ENCODE results near the gene NFYC.

The NFYC gene

DNA sequence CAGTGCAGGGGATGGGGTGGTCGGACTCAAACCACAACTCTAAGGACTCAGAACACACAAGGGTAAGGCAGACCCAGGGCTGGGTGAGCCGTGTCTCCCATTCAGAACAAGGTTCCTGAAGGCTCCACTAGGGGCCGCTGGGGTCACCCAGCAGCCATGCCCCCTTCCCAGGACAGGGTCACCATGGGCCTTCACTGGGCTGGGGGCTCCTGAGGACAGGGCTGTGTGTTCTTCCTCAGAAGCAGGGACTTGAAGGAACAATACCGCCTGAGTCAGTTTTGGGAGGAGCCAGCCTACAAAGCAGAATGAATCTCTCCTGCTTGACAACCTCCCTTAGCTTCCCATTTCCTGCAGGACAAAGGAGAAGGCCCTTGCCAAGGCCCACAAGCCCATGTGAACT is 41.4 kb upstream of the NFYC start:
- Histone ChIP-seq H3K27ac (ENCODE audit: low read length) (no peak overlapping the region), H3K4me1 (ENCODE audit: insufficient read depth, low read length) (no peaks in the 10 kb centered on the region; the same call in 1 of the 2 replicates), H3K4me2 (ENCODE audit: insufficient read depth, low read length) (no peak overlapping the region), H2AFZ (ENCODE audit: low read depth, low read length) (no peak overlapping the region), H3K27me3 (ENCODE audit: insufficient read depth, low read length, poor library complexity) (no peaks in the 10 kb centered on the region), H4K20me1 (ENCODE audit: insufficient read depth, low read length) (peaks cover 57% of the 10 kb centered on the region), H3K4me3 (ENCODE audit: low read depth in 1 of 2, low read length in 2 of 2) (no peak overlapping the region), H3K9me3 (ENCODE audit: insufficient read depth, low read length, severe bottlenecking) (no peaks in the 10 kb centered on the region), H3K36me3 (ENCODE audit: insufficient read depth, low read length) (peaks cover 5% of the 10 kb centered on the region), H3K79me2 (ENCODE audit: insufficient read depth, low read length) (0 out of 2 replicates have a peak, but pooled peaks cover 4% of the 10 kb centered on the region), H3K9ac (ENCODE audit: low read depth, low read length) (no peak overlapping the region)
- DNase-seq = no peak
- no peak for TF ChIP-seq EZH2 (IDR thresholded peaks at IDR 0.05; ENCODE audit: borderline replicate concordance, low read depth, low read length, severe bottlenecking)
- TF ChIP-seq, protein P1, sequence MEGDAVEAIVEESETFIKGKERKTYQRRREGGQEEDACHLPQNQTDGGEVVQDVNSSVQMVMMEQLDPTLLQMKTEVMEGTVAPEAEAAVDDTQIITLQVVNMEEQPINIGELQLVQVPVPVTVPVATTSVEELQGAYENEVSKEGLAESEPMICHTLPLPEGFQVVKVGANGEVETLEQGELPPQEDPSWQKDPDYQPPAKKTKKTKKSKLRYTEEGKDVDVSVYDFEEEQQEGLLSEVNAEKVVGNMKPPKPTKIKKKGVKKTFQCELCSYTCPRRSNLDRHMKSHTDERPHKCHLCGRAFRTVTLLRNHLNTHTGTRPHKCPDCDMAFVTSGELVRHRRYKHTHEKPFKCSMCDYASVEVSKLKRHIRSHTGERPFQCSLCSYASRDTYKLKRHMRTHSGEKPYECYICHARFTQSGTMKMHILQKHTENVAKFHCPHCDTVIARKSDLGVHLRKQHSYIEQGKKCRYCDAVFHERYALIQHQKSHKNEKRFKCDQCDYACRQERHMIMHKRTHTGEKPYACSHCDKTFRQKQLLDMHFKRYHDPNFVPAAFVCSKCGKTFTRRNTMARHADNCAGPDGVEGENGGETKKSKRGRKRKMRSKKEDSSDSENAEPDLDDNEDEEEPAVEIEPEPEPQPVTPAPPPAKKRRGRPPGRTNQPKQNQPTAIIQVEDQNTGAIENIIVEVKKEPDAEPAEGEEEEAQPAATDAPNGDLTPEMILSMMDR (IDR thresholded peaks at IDR 0.05; ENCODE audit: borderline replicate concordance, extremely low read depth, low read length, poor library complexity, severe bottlenecking) = peak; percentile 39
- ATAC-seq (ENCODE audit: insufficient read depth, low read depth) = peak; percentile 44; the same call in 2 of the 3 replicates

DNA sequence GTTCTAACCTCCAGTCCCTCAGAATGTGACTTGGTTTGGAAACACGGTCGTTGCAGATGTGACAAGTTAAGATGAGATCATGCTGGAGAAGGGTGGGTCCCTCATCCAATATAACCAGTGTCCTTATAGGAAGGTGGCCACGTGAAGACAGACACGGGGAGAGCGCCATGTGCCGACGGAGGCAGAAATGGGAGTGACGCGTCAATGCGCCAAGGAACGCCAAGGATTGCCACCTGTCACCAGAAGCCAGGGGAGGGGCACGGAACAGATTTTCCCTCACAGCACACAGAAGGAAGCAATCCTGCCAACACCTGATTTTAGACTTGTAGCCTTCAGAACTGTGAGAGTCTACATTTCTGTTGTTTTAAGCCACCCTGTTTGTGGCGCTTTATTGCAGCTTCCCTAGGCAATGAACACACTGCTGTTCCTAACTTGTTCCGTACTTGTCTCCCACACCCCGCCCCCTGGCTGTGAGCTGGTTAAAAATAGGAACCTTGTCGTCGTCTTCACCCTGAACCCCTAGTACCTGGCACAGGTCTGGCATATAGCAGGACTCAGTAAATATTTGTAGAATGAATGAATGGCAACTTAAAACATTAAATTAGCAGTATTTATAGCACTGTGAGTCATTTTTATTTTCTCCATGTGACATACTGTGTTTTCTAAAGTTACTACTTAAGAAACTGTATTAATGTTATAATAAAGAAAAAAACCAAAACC is 40.2 kb upstream of the NFYC start:
- H3K4me2 ChIP-seq (ENCODE audit: insufficient read depth, low read length) = no peak overlapping the region
- no peaks in the 10 kb centered on the region for H3K27me3 ChIP-seq (ENCODE audit: insufficient read depth, low read length, poor library complexity)
- TF ChIP-seq, protein P1 (IDR thresholded peaks at IDR 0.05; ENCODE audit: borderline replicate concordance, extremely low read depth, low read length, poor library complexity, severe bottlenecking) = no peak
- no peak for TF ChIP-seq EZH2 (IDR thresholded peaks at IDR 0.05; ENCODE audit: borderline replicate concordance, low read depth, low read length, severe bottlenecking)
- no peak overlapping the region for H3K4me3 ChIP-seq (ENCODE audit: low read depth in 1 of 2, low read length in 2 of 2)
- peaks cover 57% of the 10 kb centered on the region for H4K20me1 ChIP-seq (ENCODE audit: insufficient read depth, low read length)
- no peak overlapping the region for H2AFZ ChIP-seq (ENCODE audit: low read depth, low read length)
- H3K79me2 ChIP-seq (ENCODE audit: insufficient read depth, low read length) = 0 out of 2 replicates have a peak, but pooled peaks cover 4% of the 10 kb centered on the region
- no peak for DNase-seq
- no peaks in the 10 kb centered on the region for H3K9me3 ChIP-seq (ENCODE audit: insufficient read depth, low read length, severe bottlenecking)
- peaks cover 3% of the 10 kb centered on the region for H3K36me3 ChIP-seq (ENCODE audit: insufficient read depth, low read length)
- H3K4me1 ChIP-seq (ENCODE audit: insufficient read depth, low read length) = no peaks in the 10 kb centered on the region; the same call in 1 of the 2 replicates
- no peak overlapping the region for H3K27ac ChIP-seq (ENCODE audit: low read length)
- H3K9ac ChIP-seq (ENCODE audit: low read depth, low read length) = no peak overlapping the region
- ATAC-seq (ENCODE audit: insufficient read depth, low read depth) = no peak

DNA sequence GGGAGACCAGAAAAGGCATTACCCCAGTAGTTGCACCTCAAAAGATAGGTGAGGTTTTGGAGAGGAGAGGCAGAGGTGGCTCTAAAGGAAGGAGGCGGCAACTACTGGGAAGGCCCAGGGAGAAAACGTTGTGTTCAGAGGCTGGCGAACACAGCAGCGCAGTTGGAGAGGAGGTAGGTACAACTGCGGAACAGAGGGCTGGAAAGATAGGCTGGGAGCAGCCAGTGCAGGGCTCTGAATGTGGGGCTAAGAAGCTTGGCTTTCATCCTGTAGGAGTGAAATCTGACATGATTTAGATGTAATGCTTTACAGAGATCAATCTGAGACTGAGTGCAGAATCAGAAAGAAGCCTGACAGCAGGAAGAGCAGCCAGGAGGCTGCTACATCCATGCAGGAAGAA is 39.0 kb upstream of the NFYC start:
- H3K4me2 ChIP-seq (ENCODE audit: insufficient read depth, low read length) = no peak overlapping the region
- H3K4me3 ChIP-seq (ENCODE audit: low read depth in 1 of 2, low read length in 2 of 2) = no peak overlapping the region
- no peak overlapping the region for H3K9ac ChIP-seq (ENCODE audit: low read depth, low read length)
- H3K27me3 ChIP-seq (ENCODE audit: insufficient read depth, low read length, poor library complexity) = no peaks in the 10 kb centered on the region
- TF ChIP-seq EZH2 (IDR thresholded peaks at IDR 0.05; ENCODE audit: borderline replicate concordance, low read depth, low read length, severe bottlenecking) = no peak
- TF ChIP-seq, protein P1 (IDR thresholded peaks at IDR 0.05; ENCODE audit: borderline replicate concordance, extremely low read depth, low read length, poor library complexity, severe bottlenecking) = no peak
- H3K79me2 ChIP-seq (ENCODE audit: insufficient read depth, low read length) = 0 out of 2 replicates have a peak, but pooled peaks cover 4% of the 10 kb centered on the region
- H3K9me3 ChIP-seq (ENCODE audit: insufficient read depth, low read length, severe bottlenecking) = no peaks in the 10 kb centered on the region
- DNase-seq (no peak), ATAC-seq (ENCODE audit: insufficient read depth, low read depth) (no peak)
- no peaks in the 10 kb centered on the region; the same call in 1 of the 2 replicates for H3K4me1 ChIP-seq (ENCODE audit: insufficient read depth, low read length)
- H3K36me3 ChIP-seq (ENCODE audit: insufficient read depth, low read length) = no peaks in the 10 kb centered on the region
- peaks cover 61% of the 10 kb centered on the region for H4K20me1 ChIP-seq (ENCODE audit: insufficient read depth, low read length)
- H2AFZ ChIP-seq (ENCODE audit: low read depth, low read length) = no peak overlapping the region
- no peak overlapping the region for H3K27ac ChIP-seq (ENCODE audit: low read length)

Measured in DND-41 (cell line).